A673 (cell line): ENCODE data around the gene KCNIP1. TPM values are rescaled to one million over a fixed set of nuclear protein-coding genes. Genes with fewer than 3 reads are reported as not detected.

Experiments used
- BruUV-seq: library from RNA; stranded (reverse); fragments of 400-500 nt; replicated peaks from 2 replicates; lab custom pipeline; 2021; lab: Mats Ljungman, UMichigan
- CTCF ChIA-PET: fragments of 300-600 bp; sonication (Branson Sonifier 250); formaldehyde crosslinking; loops from one replicate; lab custom pipeline; 2022; ENCODE audit warnings: antibody characterized with exemption; lab: Charles Lee
- POLR2A ChIA-PET: fragments of 300-600 bp; sonication (Branson Sonifier 250); formaldehyde crosslinking; loops from one replicate; lab custom pipeline; 2022; ENCODE audit warnings: antibody characterized with exemption; ENCODE audit not compliant: low non-redundant PET; lab: Charles Lee
- DNase-seq: peaks from one replicate; pipeline ENCODE4 v3.0.0-alpha.2; 2015; ENCODE audit warnings: low spot score
- H3K27ac ChIP-seq: fragments of 200-600 bp; sonication (generic); 2 replicates; pipeline ENCODE4 v1.5.1; 2016; ENCODE audit warnings: mixed run types, low read depth, mild to moderate bottlenecking, mixed read lengths, antibody characterized with exemption, low read length; ENCODE audit not compliant: poor library complexity, severe bottlenecking
- H3K27me3 ChIP-seq: fragments of 200-600 bp; sonication (generic); replicated peaks from 2 replicates; pipeline ENCODE4 v1.6.1; 2017; ENCODE audit warnings: mixed run types, low read depth, mild to moderate bottlenecking, mixed read lengths, antibody characterized with exemption, low read length; ENCODE audit not compliant: insufficient read depth, poor library complexity
- H3K36me3 ChIP-seq: fragments of 200-600 bp; sonication (generic); 2 replicates; pipeline ENCODE4 v1.6.1; 2016; ENCODE audit warnings: mixed run types, mild to moderate bottlenecking, mixed read lengths, antibody characterized with exemption, low read length; ENCODE audit not compliant: insufficient read depth, poor library complexity, severe bottlenecking
- H3K4me1 ChIP-seq: fragments of 200-600 bp; sonication (generic); 2 replicates; pipeline ENCODE4 v1.6.1; 2017; ENCODE audit warnings: mixed run types, mild to moderate bottlenecking, mixed read lengths, antibody characterized with exemption, low read length; ENCODE audit not compliant: insufficient read depth, poor library complexity, severe bottlenecking
- H3K4me3 ChIP-seq: fragments of 200-600 bp; sonication (generic); 2 replicates; pipeline ENCODE4 v1.5.1; 2016; ENCODE audit warnings: low read depth, mixed run types, mild to moderate bottlenecking, mixed read lengths, low read length; ENCODE audit not compliant: poor library complexity, severe bottlenecking
- H3K9me3 ChIP-seq: fragments of 200-600 bp; sonication (generic); 2 replicates; pipeline ENCODE4 v1.6.1; 2016; ENCODE audit warnings: mixed run types, low read depth, mild to moderate bottlenecking, mixed read lengths, antibody characterized with exemption, low read length; ENCODE audit not compliant: poor library complexity, severe bottlenecking
- EZH2 ChIP-seq: fragments of 200-600 bp; sonication (generic); IDR thresholded peaks from 2 replicates; pipeline ENCODE4 v1.6.1; 2017; ENCODE audit warnings: borderline replicate concordance, low read depth, mild to moderate bottlenecking, mixed read lengths, antibody characterized with exemption, low read length; ENCODE audit not compliant: poor library complexity, severe bottlenecking
- intact Hi-C: fragments of 100-400 bp; cut with micrococcal nuclease; formaldehyde crosslinking; loops from one replicate; pipeline ENCODE4 v1.10.0; 2022; ENCODE audit not compliant: unreplicated experiment
- total RNA-seq: library from RNA; stranded (reverse); gene quantifications from 2 replicates; pipeline ENCODE4 v1.2.3, GENCODE V29; 2021
- TF ChIP-seq, protein P1 (sequence below): fragments of 300-800, 200-600 bp; sonication (generic); conservative IDR thresholded peaks from 2 replicates; pipeline ENCODE4 v1.5.1; 2017; ENCODE audit warnings: low read depth, mild to moderate bottlenecking, antibody characterized with exemption, low read length, moderate library complexity, mixed read lengths

KCNIP1 gene
- total RNA-seq, 1 experiment from 2014 or later = 3.7 TPM

DNA sequence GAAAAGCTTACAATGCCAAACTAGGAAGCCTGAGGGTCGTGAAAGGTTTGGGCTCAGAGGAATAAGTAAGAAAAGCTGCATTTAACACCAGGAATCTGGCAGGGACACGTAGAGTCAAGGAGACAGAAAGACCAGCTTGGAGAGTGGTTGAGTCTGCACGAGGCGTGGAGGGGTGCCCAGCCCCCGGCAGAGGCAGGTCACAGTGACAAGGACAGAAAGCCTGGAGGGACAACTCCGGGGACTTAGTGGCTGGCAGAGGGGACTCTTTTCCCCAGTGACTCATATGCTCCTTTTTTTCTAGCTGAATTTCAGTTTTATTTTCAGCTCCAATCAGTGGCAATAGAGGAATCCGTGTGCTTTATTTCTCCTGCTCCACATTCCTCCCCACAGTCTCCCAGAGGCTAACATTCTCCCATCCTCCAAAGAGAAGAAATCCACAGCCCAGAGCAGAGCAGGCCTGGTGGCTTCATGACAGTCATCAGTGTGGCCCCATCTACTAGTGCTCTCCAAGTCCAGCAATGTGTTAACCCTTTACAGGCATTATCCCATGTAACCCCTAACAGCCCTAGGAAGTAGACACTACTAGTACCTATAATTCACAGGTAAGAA, 80.7 kb downstream of the KCNIP1 start:
- intact Hi-C loops = no loop called here
- DNase-seq = no peak
- CTCF ChIA-PET = no interaction called here

DNA sequence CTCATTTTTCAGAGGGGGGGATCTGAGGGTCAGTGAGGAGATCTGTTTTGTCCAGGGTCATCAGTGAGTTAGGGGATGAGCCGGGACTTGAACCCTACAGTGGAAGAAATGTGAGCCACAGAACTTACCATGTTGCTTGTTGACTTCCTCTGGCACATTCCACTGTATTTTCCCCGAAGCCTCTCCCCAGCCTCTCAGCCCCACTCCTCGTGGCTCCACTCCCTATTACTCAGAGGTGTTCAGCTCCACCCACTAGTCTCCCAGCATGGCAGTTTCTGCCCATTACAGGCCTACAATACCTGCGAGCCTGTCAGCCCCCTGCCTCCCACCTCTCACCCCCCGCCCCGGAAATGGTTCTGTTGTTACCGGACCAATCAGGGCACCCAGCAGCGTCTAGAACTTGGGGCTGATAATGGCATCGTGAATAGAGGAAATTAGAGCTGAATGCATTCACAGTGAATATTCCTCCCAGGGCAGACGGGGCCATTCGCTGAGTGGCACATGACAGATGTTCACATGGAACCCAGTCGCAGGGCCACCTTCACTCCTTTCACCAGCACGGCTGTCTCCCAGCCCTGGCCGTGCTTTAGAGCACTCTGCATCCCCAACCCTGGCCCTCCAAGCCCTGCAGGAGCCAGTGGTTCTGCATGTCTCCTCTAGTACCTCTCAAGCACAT, 81.6 kb downstream of the KCNIP1 start:
- no peaks in the 10 kb centered on the region for H3K36me3 ChIP-seq
- no peak overlapping the region for H3K4me3 ChIP-seq
- BruUV-seq = no TSS peak
- H3K27ac ChIP-seq = no peak overlapping the region
- POLR2A ChIA-PET = no interaction called here
- TF ChIP-seq, protein P1, sequence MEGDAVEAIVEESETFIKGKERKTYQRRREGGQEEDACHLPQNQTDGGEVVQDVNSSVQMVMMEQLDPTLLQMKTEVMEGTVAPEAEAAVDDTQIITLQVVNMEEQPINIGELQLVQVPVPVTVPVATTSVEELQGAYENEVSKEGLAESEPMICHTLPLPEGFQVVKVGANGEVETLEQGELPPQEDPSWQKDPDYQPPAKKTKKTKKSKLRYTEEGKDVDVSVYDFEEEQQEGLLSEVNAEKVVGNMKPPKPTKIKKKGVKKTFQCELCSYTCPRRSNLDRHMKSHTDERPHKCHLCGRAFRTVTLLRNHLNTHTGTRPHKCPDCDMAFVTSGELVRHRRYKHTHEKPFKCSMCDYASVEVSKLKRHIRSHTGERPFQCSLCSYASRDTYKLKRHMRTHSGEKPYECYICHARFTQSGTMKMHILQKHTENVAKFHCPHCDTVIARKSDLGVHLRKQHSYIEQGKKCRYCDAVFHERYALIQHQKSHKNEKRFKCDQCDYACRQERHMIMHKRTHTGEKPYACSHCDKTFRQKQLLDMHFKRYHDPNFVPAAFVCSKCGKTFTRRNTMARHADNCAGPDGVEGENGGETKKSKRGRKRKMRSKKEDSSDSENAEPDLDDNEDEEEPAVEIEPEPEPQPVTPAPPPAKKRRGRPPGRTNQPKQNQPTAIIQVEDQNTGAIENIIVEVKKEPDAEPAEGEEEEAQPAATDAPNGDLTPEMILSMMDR = no peak
- TF ChIP-seq EZH2 = no peak
- H3K4me1 ChIP-seq = no peaks in the 10 kb centered on the region
- no peaks in the 10 kb centered on the region for H3K27me3 ChIP-seq
- CTCF ChIA-PET = no interaction called here
- DNase-seq = no peak
- no peaks in the 10 kb centered on the region for H3K9me3 ChIP-seq
- intact Hi-C loops = no loop called here

More for the DNA sequence above, 80.7 kb downstream of the KCNIP1 start:
- POLR2A ChIA-PET = no interaction called here
- no peak for TF ChIP-seq EZH2
- TF ChIP-seq, protein P1 = no peak
- Histone ChIP-seq H3K36me3 (no peaks in the 10 kb centered on the region), H3K4me3 (no peak overlapping the region), H3K9me3 (no peaks in the 10 kb centered on the region), H3K27me3 (no peaks in the 10 kb centered on the region), H3K27ac (no peak overlapping the region), H3K4me1 (no peaks in the 10 kb centered on the region)
- BruUV-seq = no TSS peak

DNA sequence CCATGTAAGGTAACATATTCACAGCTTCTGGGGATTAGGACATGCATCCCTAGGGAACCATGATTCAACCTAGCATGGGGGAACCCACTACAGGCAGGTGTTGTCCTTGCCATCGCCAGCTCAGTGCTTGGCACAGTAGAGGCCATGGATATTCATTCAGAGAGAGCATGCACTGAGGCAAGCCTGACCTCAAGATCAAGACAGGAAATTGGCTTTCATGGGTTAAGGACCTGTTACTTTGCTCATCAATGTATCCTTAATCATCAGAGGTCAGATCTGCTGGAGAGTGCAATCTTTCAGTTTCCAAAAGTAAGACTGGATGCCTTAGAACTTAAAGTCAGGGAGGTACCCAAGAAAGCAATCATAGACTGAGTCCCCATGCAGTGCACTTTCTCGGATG, 84.0 kb downstream of the KCNIP1 start:
- no TSS peak for BruUV-seq
- TF ChIP-seq, protein P1 = no peak
- TF ChIP-seq EZH2 = no peak
- Histone ChIP-seq H3K27me3 (no peaks in the 10 kb centered on the region), H3K9me3 (no peaks in the 10 kb centered on the region), H3K27ac (no peak overlapping the region), H3K4me3 (no peak overlapping the region), H3K4me1 (no peaks in the 10 kb centered on the region), H3K36me3 (no peaks in the 10 kb centered on the region)
- ChIA-PET CTCF (no interaction called here), POLR2A (no interaction called here)
- no peak for DNase-seq
- intact Hi-C loops = no loop called here
